A549 (cell line): ENCODE measurements around the gene VSIG10. TPM values are rescaled to one million over a fixed set of nuclear protein-coding genes. Genes with fewer than 3 reads are reported as not detected.

Experiments used
- ATAC-seq, 2 experiments: fragments of 200-7000 bp in 1 of 2; fragments of >200 bp in 1 of 2; cut with Nextera tagmentation in 1 of 2; cut with Tn5 transposase in 1 of 2; 3 replicates each; pipeline versions ENCODE4 v1.8.0 to v1.9.1; 2018 to 2020; ENCODE audit warnings: mild to moderate bottlenecking in 1 of 2, moderate library complexity in 1 of 2
- CTCF ChIA-PET: fragments of 300-600 bp; sonication (Branson Sonifier 250); formaldehyde crosslinking; extraction: SDS; loops from one replicate; lab custom pipeline; 2021; ENCODE audit warnings: antibody characterized with exemption, inconsistent platforms; lab: Yijun Ruan, JAX
- POLR2A ChIA-PET: fragments of 350-600 bp; formaldehyde crosslinking; extraction: SDS; loops from one replicate; lab custom pipeline; 2021; ENCODE audit warnings: antibody characterized with exemption, inconsistent platforms; lab: Yijun Ruan, JAX
- DNase-seq, 2 experiments: peaks; one replicate each; pipeline versions ENCODE4 v3.0.0 to v3.0.0-alpha.2; 2011 to 2016; ENCODE audit warnings: low read depth in 1 of 2, low spot score in 1 of 2
- FAIRE-seq: peaks from 2 replicates; lab custom pipeline; 2011; peaks lifted over from hg19 to GRCh38; lab: Jason Lieb, UNC
- H3K27ac ChIP-seq, 2 experiments: fragments of >200 bp; sonication (Bioruptor Twin); formaldehyde crosslinking; 3 replicates each; pipeline ENCODE4 v1.5.1; 2016 to 2017
- H3K4me1 ChIP-seq: fragments of >200 bp; sonication (Bioruptor Twin); formaldehyde crosslinking; 3 replicates; pipeline ENCODE4 v1.6.1; 2016
- H3K4me2 ChIP-seq: fragments of >200 bp; sonication (Bioruptor Twin); formaldehyde crosslinking; 3 replicates; pipeline ENCODE4 v1.6.1; 2016
- H3K4me3 ChIP-seq: fragments of >200 bp; sonication (Bioruptor Twin); formaldehyde crosslinking; 3 replicates; pipeline ENCODE4 v1.5.1; 2016
- H3K9me3 ChIP-seq: fragments of >200 bp; sonication (Bioruptor Twin); formaldehyde crosslinking; 3 replicates; pipeline ENCODE4 v1.6.1; 2016
- BHLHE40 ChIP-seq: IDR thresholded peaks from 2 replicates; pipeline ENCODE4 v1.6.1; 2012; ENCODE audit warnings: low read depth, low read length, inconsistent platforms
- CEBPB ChIP-seq, 2 experiments: fragments of >200 bp in 1 of 2; sonication (Bioruptor Twin) in 1 of 2; formaldehyde crosslinking in 1 of 2; IDR thresholded peaks; 2 replicates each; pipeline ENCODE4 v1.6.1; 2012 to 2016
- CHD2 ChIP-seq: fragments of 150-350 bp; IDR thresholded peaks from 2 replicates; pipeline ENCODE4 v1.6.1; 2014; ENCODE audit warnings: low read length; ENCODE audit not compliant: partially characterized antibody
- ESRRA ChIP-seq: fragments of 150-350 bp; IDR thresholded peaks from 2 replicates; pipeline ENCODE4 v1.6.1; 2014; ENCODE audit warnings: mild to moderate bottlenecking, low read length, borderline replicate concordance
- FOXS1 ChIP-seq: fragments of 250-450 bp; sonication (Bioruptor Pico); IDR thresholded peaks from 2 replicates; pipeline ENCODE4 v1.5.0; 2020; ENCODE audit warnings: mild to moderate bottlenecking, moderate library complexity
- GATA3 ChIP-seq: IDR thresholded peaks from 2 replicates; pipeline ENCODE4 v1.6.1; 2012; ENCODE audit warnings: borderline replicate concordance
- HDAC2 ChIP-seq: fragments of 200-600 bp; sonication (generic); IDR thresholded peaks from 2 replicates; pipeline ENCODE4 v1.6.1; 2016
- HEYL ChIP-seq: fragments of 250-450 bp; sonication (Bioruptor Pico); IDR thresholded peaks from 2 replicates; pipeline ENCODE4 v1.8.0; 2021; ENCODE audit warnings: mild to moderate bottlenecking, moderate library complexity
- HOXA7 ChIP-seq: fragments of 250-450 bp; sonication (Bioruptor Pico); IDR thresholded peaks from 2 replicates; pipeline ENCODE4 v1.5.0; 2020; ENCODE audit warnings: mild to moderate bottlenecking, moderate library complexity
- HOXB13 ChIP-seq: fragments of 250-450 bp; sonication (Bioruptor Pico); IDR thresholded peaks from 2 replicates; pipeline ENCODE4 v1.5.0; 2020; ENCODE audit warnings: low read depth, mild to moderate bottlenecking, moderate library complexity
- JUNB ChIP-seq: fragments of >200 bp; sonication (Bioruptor Twin); formaldehyde crosslinking; IDR thresholded peaks from 2 replicates; pipeline ENCODE4 v1.6.1; 2016
- KDM1A ChIP-seq: fragments of 200-600 bp; sonication (generic); IDR thresholded peaks from 2 replicates; pipeline ENCODE4 v1.6.1; 2016; ENCODE audit warnings: low read depth, mild to moderate bottlenecking
- MYC ChIP-seq: IDR thresholded peaks from 2 replicates; pipeline ENCODE4 v1.6.1; 2012; ENCODE audit warnings: mild to moderate bottlenecking, inconsistent platforms, low read length, improper control_type of control experiment, borderline replicate concordance
- NPAS2 ChIP-seq: fragments of 250-450 bp; sonication (Bioruptor Pico); IDR thresholded peaks from 2 replicates; pipeline ENCODE4 v1.8.0; 2022; ENCODE audit warnings: mild to moderate bottlenecking, moderate library complexity, borderline replicate concordance
- POLR2A ChIP-seq: IDR thresholded peaks from 2 replicates; pipeline ENCODE4 v1.6.1; 2012; ENCODE audit warnings: mild to moderate bottlenecking, low read length
- RAD21 ChIP-seq, 2 experiments: fragments of >200 bp in 1 of 2; sonication (Bioruptor Twin) in 1 of 2; formaldehyde crosslinking in 1 of 2; IDR thresholded peaks in 1 of 2; conservative IDR thresholded peaks in 1 of 2; 2 replicates in 1 of 2; 3 replicates in 1 of 2; pipeline ENCODE4 v1.6.1; 2012 to 2018; ENCODE audit warnings: inconsistent platforms in 1 of 2
- RARB ChIP-seq: fragments of 250-450 bp; sonication (Bioruptor Pico); IDR thresholded peaks from 2 replicates; pipeline ENCODE4 v1.8.0; 2021; ENCODE audit warnings: mild to moderate bottlenecking, moderate library complexity
- RCOR1 ChIP-seq: fragments of 150-350 bp; IDR thresholded peaks from 2 replicates; pipeline ENCODE4 v1.6.1; 2014; ENCODE audit warnings: antibody characterized with exemption, low read length, low read depth
- RFX5 ChIP-seq: fragments of 450-650 bp; IDR thresholded peaks from 2 replicates; pipeline ENCODE4 v1.7.1; 2014; ENCODE audit warnings: antibody characterized with exemption, mild to moderate bottlenecking, moderate library complexity
- RNF2 ChIP-seq: fragments of 200-600 bp; sonication (generic); IDR thresholded peaks from 2 replicates; pipeline ENCODE4 v1.6.1; 2016; ENCODE audit warnings: low read depth, mild to moderate bottlenecking, antibody characterized with exemption, moderate library complexity, borderline replicate concordance
- SREBF2 ChIP-seq: fragments of 450-650 bp; IDR thresholded peaks from 2 replicates; pipeline ENCODE4 v1.6.1; 2014; ENCODE audit warnings: mild to moderate bottlenecking, moderate library complexity
- TP53 ChIP-seq: fragments of 250-450 bp; sonication (Bioruptor Pico); IDR thresholded peaks from 2 replicates; pipeline ENCODE4 v1.5.0; 2021; ENCODE audit warnings: mild to moderate bottlenecking, moderate library complexity
- ZC3H11A ChIP-seq: fragments of 450-650 bp; IDR thresholded peaks from 2 replicates; pipeline ENCODE4 v1.6.1; 2014; ENCODE audit warnings: antibody characterized with exemption, mild to moderate bottlenecking
- ZFP36 ChIP-seq: fragments of 450-650 bp; IDR thresholded peaks from 2 replicates; pipeline ENCODE4 v1.6.1; 2014; ENCODE audit warnings: borderline replicate concordance; ENCODE audit not compliant: partially characterized antibody
- WGBS: methylation state at CpG from one replicate; pipeline ENCODE4 v1.1.6; 2017; ENCODE audit errors: missing lambda C conversion rate; 5-methylcytosine and 5-hydroxymethylcytosine counted together
- polyA plus RNA-seq, 4 experiments: library from polyadenylated mRNA; depleted of rRNA in 3 of 4; stranded (reverse); fragments of >200 nt; fragmentation: RNase III in 1 of 4; extraction: RNeasy Plus Mini Kit Qiagen cat#74134 plus additional on column Dnase treatment in 1 of 4; gene quantifications; 2 replicates in 3 of 4; 3 replicates in 1 of 4; pipeline ENCODE4 v1.2.3, GENCODE V29; 2011 to 2017
- TF ChIP-seq, protein P1 (sequence below): fragments of 250-450 bp; sonication (Bioruptor Pico); IDR thresholded peaks from 2 replicates; pipeline ENCODE4 v1.5.0; 2021; ENCODE audit warnings: mild to moderate bottlenecking, moderate library complexity, borderline replicate concordance
- TF ChIP-seq, protein P2 (sequence below): IDR thresholded peaks from 2 replicates; pipeline ENCODE4 v1.6.1; 2012; ENCODE audit warnings: low read depth, borderline replicate concordance
- TF ChIP-seq, protein P3 (sequence below): IDR thresholded peaks from 2 replicates; pipeline ENCODE4 v1.6.1; 2012
- TF ChIP-seq, protein P4 (sequence below): IDR thresholded peaks from 2 replicates; pipeline ENCODE4 v1.6.1; 2012
- TF ChIP-seq, protein P5 (sequence below): fragments of >200 bp; sonication (Bioruptor Twin); formaldehyde crosslinking; IDR thresholded peaks from 3 replicates; pipeline ENCODE4 v1.6.1; 2016

Gene VSIG10
- polyA plus RNA-seq, 2 of the 4 experiments (the other 2 are of a cell fraction), result 18.3 to 20.2 TPM

DNA sequence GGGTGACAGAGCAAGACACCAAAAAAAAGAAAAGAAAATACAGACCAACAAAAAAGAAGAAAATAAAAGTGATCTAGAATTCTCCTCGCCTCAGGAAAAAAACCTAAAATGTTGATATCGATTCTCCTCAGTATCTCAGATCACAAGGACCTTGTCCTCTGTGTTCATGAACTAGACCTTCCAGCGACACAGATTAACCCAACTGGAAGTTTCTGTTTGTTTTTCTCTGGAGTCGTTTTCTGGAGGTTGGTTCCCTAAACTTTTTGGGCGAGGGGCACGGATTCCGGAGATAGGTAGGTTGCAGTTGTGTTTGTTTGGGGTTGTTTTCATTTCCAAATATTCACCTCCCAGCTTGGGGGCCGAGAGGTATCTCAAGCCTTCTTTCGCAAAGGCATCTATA is 87.9 kb downstream of the VSIG10 start:
- Histone ChIP-seq H3K4me2 (peak overlapping the region; percentile 79), H3K9me3 (no peaks in the 10 kb centered on the region), H3K27ac (peak overlapping the region; percentile 62 to 77), H3K4me1 (peaks cover 16% of the 10 kb centered on the region), H3K4me3 (peak overlapping the region; percentile 83)
- FAIRE-seq (no peak), DNase-seq (no peak)
- ChIA-PET CTCF (interaction anchor here (0.7 to 3.1 kb wide), 2 partner anchors 134 to 141 kb away, joined by 3 to 28 read pairs; no protein-coding TSS in a partner anchor), POLR2A (interaction anchor here (1.0 to 1.1 kb wide), 3 partner anchors 22 to 66 kb away, joined by 3 to 5 read pairs (median 3); partner anchors contain the start of gene WSB2)
- TF ChIP-seq MYC (no peak), CEBPB (IDR thresholded peaks at IDR 0.05) (no peak), POLR2A (no peak), CHD2 (no peak), NPAS2 (no peak), ZFP36 (no peak), JUNB (no peak), RCOR1 (no peak), RAD21 (conservative IDR thresholded peaks at IDR 0.05 in 1 of 2, IDR thresholded peaks at IDR 0.05 in 1 of 2) (no peak), BHLHE40 (no peak), KDM1A (no peak), HDAC2 (no peak)
- TF ChIP-seq, protein P1, sequence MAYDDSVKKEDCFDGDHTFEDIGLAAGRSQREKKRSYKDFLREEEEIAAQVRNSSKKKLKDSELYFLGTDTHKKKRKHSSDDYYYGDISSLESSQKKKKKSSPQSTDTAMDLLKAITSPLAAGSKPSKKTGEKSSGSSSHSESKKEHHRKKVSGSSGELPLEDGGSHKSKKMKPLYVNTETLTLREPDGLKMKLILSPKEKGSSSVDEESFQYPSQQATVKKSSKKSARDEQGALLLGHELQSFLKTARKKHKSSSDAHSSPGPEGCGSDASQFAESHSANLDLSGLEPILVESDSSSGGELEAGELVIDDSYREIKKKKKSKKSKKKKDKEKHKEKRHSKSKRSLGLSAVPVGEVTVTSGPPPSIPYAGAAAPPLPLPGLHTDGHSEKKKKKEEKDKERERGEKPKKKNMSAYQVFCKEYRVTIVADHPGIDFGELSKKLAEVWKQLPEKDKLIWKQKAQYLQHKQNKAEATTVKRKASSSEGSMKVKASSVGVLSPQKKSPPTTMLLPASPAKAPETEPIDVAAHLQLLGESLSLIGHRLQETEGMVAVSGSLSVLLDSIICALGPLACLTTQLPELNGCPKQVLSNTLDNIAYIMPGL (CRISPR knock-in tag), result no peak
- TF ChIP-seq, protein P2, sequence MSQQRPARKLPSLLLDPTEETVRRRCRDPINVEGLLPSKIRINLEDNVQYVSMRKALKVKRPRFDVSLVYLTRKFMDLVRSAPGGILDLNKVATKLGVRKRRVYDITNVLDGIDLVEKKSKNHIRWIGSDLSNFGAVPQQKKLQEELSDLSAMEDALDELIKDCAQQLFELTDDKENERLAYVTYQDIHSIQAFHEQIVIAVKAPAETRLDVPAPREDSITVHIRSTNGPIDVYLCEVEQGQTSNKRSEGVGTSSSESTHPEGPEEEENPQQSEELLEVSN, result no peak
- TF ChIP-seq, all 56 proteins: peak for 0
- 36% methylated on average over 9 of the region's 9 CpGs for WGBS
- ATAC-seq, result peak in 1 of 2 experiments; percentile 33; a peak in 2 of 6 replicates

DNA sequence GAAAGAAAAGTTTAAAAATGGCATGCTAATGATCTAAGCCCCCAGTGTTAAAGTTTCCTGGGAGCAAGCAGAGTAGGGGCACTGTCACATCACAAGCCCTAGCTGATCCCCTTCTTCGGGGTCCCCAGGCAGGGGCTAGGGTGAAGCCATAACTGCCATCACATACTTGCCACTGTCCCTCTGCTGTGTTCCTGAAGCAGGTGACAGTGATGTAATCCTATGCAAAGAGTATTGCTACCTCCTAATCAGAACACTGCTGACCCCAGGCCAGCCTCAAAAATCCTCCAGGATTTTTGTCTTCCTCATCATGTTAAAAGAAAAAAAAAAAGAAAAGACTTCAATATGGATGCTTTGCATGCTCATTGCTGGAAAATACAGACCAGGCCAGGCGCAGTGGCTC is 88.5 kb downstream of the VSIG10 start:
- CTCF ChIA-PET, result interaction anchor here (3.1 kb wide), 1 partner anchor 140 kb away, joined by 28 read pairs; no protein-coding TSS in a partner anchor
- TF ChIP-seq HOXA7 (CRISPR knock-in tag), result no peak
- TF ChIP-seq TP53 (CRISPR knock-in tag), result no peak
- TF ChIP-seq ZC3H11A, result no peak
- TF ChIP-seq HDAC2, result no peak
- TF ChIP-seq FOXS1 (CRISPR knock-in tag), result no peak
- no peak for TF ChIP-seq HOXB13
- no peak for TF ChIP-seq KDM1A
- no peak for TF ChIP-seq CHD2
- TF ChIP-seq, protein P3, sequence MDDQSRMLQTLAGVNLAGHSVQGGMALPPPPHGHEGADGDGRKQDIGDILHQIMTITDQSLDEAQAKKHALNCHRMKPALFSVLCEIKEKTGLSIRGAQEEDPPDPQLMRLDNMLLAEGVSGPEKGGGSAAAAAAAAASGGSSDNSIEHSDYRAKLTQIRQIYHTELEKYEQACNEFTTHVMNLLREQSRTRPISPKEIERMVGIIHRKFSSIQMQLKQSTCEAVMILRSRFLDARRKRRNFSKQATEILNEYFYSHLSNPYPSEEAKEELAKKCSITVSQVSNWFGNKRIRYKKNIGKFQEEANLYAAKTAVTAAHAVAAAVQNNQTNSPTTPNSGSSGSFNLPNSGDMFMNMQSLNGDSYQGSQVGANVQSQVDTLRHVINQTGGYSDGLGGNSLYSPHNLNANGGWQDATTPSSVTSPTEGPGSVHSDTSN, result no peak
- TF ChIP-seq SREBF2, result no peak
- no peak for TF ChIP-seq HEYL (CRISPR knock-in tag)
- TF ChIP-seq RNF2, result no peak
- TF ChIP-seq, protein P4, sequence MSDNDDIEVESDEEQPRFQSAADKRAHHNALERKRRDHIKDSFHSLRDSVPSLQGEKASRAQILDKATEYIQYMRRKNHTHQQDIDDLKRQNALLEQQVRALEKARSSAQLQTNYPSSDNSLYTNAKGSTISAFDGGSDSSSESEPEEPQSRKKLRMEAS, result no peak
- no peak for TF ChIP-seq ESRRA
- TF ChIP-seq GATA3, result no peak
- TF ChIP-seq RARB (CRISPR knock-in tag), result no peak
- TF ChIP-seq ZFP36, result no peak
- TF ChIP-seq, protein P5, sequence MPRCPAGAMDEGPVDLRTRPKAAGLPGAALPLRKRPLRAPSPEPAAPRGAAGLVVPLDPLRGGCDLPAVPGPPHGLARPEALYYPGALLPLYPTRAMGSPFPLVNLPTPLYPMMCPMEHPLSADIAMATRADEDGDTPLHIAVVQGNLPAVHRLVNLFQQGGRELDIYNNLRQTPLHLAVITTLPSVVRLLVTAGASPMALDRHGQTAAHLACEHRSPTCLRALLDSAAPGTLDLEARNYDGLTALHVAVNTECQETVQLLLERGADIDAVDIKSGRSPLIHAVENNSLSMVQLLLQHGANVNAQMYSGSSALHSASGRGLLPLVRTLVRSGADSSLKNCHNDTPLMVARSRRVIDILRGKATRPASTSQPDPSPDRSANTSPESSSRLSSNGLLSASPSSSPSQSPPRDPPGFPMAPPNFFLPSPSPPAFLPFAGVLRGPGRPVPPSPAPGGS, result no peak
- TF ChIP-seq RFX5, result no peak

More for the DNA sequence above, 88.5 kb downstream of the VSIG10 start:
- FAIRE-seq (no peak), ATAC-seq (no peak), DNase-seq (no peak)
- WGBS, result 91% methylated on average over 2 of the region's 2 CpGs
- Histone ChIP-seq H3K9me3 (no peaks in the 10 kb centered on the region), H3K4me1 (peaks cover 16% of the 10 kb centered on the region), H3K4me3 (no peak overlapping the region), H3K4me2 (no peak overlapping the region), H3K27ac (peak overlapping the region in 1 of 2 experiments; percentile 77; a peak in 2 of 6 replicates)
- POLR2A ChIA-PET, result no interaction called here
